Measurements from ENCODE around the gene MYO19.
"Not testable (repeated sequence)": the region's sequence is repeated elsewhere in the genome, so short reads cannot be mapped to it uniquely, and the experiment has no call there.

MYO19 gene

DNA sequence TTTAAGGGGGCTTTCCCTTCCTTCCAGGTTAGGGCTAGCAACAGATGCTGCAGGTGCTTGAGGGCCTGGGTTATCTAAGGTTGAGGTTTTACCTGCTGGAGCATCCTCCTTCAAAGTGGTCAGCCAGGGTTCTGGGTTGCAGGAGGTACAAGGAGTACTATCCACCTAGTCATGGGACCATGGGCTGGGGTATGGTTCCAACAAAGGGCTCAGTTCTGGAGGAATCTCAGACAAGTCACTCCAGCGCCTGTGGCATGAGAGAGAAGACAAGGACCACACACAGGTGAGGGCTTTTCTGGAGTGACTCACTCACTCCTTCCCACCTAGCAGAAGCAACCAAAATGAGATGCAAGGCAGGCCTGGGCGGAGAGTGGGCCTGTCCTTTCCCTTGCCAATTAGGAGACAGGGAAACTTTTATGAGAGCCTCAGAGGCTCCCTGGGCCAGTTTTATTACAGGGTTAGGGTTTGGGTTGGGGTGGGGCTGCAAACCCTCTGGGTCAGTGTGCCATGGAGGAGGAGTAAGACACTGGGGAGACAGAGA, 2.2 kb downstream of the MYO19 start:
- DNase-seq: no peak

DNA sequence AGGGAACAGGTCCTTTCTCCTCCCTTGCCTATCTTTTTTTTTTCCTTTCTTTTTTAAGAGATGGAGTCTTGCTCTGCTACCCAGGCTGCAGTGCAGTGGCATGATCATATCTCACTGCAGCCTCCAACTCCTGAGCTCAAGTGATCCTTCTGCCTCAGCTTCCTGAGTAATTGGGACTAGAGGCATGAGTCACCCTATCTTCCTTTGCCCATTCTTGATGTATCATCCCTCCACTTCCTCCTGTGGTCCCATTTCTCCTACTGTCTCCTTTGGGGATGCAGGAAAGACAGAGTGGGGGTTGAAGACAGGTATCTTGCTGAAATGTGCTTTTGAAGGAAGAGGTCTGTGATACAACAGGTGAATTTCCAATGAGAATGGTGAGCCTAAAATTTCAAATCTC, 5.5 kb downstream of the MYO19 start:
- no peak for DNase-seq

DNA sequence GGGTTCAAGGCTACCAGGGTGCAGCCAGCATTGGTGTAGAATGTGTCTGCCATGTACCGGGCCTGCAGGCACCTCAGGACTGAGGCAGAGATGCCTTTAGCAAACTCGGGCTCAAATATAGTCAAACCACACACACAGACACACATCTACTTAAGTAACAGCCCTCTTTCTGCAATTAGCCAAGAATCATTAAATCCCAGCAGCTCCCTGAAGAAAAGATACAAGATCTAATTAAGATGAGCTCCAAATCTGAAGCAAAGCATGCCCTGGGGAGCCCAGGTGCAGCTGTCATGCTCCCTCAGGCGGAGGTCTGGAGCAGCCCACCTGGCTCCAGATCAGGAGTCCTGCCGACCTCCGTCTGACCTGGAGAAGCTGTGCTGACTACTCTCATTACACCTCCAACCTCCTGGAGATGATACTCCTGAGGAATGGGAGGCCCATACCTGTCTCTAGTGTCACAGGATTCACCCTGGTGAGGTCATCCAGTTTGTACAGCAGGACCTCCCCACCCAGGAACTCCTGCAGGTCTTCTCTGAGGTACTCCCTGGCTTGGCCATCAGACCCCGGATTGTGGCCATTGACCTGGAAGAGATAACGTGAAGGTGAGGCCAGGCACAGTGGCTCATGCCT, 6.9 kb downstream of the MYO19 start:
- no peak for DNase-seq

DNA sequence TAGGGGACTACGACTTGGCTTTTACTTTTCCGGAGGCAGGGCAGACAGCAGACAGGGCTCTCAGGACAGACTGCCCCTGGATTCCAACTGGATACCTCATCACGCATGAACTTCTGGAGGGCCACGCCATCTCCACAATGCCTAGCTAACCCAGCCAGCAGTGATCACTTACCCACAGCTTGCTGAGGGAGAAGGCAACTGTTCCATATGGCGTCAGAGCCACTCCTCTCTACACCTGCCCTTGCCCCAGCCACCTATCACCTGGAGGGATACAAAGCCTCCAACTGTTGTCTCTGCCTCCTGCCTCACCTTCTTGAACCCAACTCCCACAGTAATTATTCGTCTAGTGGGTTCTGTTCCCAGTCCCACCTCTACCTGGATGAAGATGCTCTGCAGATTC, 8.8 kb downstream of the MYO19 start:
- no peak for DNase-seq

DNA sequence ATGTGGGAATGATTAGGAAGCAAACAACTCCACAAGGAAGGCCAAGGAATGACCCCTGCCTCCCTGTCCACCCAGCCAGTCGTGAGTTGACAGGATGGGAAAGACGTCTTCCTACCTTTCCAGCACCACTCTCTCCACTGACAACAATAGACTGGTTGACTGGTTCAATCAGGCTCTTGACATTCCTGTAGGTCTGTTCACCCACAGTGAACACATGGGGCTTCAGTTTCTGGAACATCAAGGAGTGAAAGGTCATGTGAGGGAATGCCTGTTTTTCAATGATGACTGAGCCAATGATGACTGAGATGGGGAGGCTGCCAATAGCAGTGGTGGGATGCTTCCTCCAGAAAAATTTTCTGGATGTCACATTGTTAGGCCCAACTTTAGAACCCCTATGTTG, 9.6 kb downstream of the MYO19 start:
- no peak for DNase-seq

DNA sequence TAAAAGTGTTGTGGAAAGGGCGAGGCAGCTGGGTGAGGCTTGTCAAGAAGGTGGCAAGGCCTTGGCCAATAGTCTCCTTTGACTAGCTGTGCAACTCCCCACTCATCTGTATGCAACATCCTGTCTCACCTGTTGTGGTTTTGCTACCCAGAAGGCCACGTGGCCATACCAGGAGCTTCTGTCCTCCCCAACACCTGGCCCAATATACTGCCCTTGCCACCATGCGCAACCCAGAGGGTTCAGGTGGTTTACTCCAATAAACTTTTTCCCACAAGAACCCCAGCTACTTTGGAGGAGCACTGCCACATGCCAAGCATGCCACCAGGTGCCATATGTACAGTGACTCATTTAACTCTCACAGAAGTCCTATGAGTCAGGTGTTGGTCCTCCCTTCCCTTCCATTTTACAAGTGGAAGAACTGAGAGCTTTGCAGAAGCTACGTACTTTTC, 10.2 kb downstream of the MYO19 start:
- no peak for DNase-seq

DNA sequence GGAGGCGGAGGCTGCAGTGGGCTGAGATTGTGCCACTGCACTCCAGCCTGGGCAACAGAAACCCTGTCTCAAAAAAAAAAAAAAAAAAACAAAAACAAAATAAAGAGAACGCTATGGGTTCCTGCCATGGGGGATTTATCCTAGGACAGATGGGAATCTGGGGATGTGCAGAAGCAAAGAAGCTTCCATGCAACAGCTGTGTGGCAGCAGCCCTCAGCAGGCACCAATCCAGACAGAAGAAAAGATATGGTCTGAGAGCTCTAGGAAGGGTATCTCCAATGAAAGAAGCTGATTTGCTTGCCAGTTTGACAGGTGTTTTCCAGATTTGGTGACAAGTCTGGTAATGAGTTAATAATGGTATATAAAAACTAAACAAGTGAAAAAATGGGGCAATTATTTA, 11.6 kb downstream of the MYO19 start:
- no peak for DNase-seq

DNA sequence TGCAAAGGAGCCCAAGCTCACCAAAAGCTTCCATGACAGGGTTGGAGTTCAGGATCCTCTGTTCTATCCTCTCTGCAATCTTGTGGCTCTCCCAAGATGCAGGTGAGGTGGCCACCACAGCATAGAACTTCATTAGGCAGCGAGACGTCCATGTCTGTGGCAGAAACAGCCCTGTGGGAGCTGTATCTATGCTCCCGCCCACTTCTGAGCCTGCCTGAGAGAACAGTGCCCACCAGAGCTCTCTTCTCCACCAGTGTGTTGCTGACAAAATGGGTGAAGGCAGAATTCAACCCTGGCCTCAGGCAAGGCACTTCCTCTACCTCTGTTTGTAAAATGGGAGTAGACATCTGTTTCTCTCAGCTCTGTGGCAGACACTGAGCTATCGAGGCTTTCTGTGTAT, 18.8 kb downstream of the MYO19 start:
- no peak for DNase-seq

DNA sequence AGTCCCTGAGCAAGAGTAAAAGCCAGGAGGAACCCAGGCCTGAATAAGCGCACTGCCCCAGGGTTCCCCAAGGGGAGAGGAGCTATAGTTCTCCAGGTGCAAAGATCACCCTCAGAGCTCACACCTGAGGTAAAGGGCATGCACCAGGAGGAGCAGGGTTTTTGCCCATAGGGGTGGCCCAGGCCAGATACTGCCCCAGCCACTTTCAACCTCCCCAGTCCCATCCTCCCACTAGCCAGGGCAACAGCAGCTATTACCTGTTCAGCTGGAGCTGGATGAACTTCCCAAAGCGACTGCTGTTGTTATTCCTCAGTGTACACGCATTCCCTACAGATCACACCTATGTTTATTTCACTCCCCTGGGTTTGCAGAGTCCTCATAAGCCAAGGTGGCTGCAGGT, 19.8 kb downstream of the MYO19 start:
- no peak for DNase-seq

DNA sequence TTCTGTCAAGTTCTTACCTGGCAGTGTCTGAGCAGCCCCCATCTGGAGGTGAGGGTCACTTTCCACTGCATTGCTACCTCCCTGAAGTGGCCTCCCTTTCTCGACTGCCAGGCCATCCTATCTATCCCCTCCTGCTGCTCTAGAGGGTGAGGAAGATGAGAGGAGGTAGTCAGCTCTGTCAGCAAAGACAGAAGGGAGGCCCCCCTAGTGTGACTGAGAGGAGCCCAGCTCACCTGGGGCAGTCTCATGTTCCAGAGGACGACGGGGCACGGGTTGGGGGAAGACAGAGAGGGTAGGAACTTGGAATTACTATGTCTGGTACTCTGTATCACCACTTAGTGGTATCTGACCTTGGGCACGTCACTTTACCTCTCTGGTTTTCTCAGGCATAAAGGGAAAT, 22.0 kb downstream of the MYO19 start:
- no peak for DNase-seq

DNA sequence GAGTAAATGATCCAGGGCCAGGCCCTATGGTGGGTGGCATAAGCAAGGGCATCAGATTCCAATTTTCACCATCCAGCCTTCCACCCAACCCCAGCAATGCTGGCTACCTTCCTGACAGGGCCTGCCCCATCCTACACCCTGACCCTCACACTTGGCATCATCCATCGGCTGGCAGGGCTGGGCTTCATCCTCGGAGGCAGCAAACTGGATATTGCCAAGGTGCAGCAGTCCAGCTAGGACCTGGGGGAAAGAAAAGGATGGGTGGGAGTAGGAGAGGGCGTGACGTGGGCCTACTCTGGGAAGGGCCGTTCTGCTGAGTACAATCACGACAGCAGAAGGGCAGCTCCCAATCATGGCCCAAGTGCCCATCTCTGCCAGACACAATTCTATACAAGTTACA, 23.5 kb downstream of the MYO19 start:
- DNase-seq: no peak

DNA sequence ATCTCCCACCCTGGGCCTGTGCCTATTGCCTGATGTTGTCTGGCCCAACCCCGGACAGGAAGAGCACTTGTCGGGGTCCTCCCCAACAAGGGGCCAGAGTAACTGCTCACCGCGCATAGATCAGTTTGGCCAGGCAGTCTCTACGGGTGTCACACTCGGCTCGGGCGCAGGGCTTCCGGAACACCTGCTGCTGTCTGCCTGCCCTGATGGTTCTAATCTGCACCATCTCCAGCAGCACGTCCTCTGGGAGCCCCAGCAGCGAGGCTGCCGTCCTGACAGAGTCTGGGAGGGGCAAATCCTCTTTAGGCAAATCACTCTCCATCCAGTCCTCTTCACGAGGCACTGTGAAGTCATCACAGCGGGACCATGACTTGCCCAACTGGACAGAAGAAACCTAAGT, 24.0 kb downstream of the MYO19 start:
- no peak for DNase-seq

DNA sequence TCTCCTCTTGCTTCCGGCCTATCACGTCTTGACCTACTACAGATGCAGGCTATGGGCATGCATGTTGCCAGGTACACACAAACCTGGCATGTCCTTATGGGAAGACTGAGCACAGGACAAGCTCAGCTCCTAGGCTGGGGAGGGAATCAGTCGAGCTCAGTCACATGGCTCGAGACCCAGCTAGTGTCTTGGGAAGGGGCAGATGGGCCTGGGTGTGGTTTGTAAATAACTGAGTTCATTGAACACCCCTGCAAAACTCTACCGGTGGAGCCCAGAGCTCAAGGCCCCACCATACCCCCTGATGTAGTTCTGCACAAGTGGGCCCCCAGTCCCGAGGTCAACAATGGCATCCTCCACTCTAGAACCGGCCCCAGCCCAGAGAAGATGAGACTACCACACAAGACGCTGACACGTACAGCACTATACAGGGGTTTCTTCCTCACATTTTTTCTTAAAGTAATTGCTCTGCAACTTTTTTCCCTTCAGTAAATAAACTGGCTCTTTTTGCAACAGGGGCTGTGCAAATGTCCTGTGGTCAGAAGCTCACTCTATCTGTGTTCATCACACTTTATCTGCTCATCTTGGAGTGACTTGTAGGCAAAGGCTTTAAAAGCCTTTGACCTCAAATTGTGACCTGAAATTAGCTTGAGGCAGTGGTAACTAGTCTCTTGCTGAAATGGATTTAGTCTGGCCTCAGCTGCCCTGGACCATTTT, 25.2 kb downstream of the MYO19 start:
- DNase-seq: no peak

DNA sequence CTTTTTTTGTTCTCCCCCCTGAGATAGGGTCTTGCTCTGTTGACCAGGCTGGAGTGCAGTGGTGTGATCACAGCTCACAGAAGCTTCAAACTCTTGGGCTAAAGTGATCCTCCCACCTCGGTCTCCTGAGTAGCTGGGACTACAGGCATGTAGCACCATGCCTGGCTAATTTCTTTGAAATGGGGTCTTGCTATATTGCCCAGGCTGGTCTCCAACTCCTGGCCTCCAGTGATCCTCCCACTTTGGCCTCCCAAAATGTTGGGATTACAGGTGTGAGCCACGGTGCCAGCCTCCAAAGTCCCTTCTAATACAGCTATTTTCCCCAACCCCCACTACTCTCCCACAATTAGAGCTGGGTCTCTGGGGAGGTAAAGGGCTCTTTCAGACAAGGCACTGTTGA, 26.2 kb downstream of the MYO19 start:
- DNase-seq: not testable (repeated sequence)

DNA sequence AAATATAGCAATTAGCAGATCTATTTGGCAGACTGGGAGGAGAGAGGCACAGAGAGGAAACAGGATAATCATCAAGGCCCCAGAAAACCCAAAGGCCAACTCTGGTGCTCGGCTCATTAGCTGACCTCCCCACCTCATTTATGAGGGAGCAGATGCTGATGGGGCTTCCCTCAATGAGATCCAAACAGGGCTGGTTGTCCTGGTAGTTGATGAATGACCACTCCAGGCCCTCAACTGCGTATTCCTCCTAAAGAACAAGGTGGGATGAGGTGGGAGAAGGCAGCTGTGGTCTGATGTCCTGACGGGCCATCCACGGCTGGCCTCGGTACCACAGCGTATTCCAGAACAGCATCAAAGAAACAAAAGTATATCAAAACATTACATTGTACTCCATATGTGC, 27.4 kb downstream of the MYO19 start:
- DNase-seq: no peak

DNA sequence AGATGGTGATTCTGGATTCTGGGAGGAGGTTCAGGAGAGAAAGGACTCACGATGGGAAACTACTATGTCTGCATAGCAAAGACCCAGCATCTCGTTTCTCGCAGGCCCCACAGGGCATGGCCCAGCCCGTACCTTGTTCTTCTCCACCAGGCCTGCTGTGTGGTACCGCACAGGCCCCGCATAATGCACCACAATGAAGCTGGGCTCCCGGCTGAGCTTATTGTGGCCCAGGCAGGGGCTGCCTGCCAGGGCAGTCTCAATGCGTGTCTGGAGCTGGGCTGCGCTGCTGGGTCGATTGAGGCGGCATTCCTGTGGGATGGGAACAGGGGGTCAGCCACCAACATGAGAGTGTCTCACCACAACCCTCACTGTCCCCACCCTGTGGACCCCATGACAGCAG, 27.8 kb downstream of the MYO19 start:
- DNase-seq: no peak

DNA sequence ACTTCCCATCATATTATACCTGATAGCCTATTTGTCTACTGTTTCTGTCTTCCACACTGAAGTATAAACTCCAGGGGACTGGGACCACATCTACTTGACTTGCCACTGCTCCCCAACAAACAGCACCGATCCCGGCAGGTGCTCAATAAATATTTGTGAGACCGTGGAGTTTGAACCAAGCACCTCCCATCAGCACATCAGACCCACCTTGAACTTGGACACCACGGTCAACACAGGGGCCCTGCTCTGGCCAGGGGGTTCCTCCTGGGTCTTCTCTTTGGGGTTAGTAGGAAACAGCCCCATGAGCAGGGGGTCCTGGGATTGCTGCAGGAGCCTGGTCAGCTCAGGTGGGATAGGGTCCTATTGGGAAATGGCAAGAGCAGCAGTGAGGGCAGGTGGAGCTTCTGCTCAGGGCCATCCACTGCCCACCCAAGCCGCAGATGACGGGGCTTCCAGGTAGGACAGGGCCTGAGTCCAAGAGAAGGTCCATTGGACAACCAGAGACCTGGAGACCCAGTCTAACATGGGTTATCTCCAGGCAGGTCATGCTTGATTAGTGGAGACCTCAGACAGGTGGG, 28.3 kb downstream of the MYO19 start:
- DNase-seq: no peak

DNA sequence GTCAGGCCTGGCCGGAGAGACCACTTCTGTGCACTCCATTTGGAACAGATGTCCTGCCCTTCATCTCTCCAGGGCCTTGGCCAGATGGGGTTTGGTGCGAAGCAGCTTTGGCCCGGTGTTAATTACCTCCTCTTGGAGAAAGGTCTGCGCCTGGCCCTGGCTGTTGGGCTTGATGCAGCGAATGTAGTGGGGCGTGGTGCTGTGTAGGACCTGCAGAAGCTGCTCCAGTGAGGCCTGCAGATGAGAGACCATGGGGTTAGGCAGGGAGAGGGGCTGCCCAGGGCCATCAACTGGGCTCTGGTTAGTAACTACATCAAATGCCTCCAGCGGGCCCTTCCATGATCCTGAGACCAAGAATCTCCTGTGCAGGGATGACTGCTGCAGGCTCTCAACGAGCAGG, 29.5 kb downstream of the MYO19 start:
- DNase-seq: no peak

DNA sequence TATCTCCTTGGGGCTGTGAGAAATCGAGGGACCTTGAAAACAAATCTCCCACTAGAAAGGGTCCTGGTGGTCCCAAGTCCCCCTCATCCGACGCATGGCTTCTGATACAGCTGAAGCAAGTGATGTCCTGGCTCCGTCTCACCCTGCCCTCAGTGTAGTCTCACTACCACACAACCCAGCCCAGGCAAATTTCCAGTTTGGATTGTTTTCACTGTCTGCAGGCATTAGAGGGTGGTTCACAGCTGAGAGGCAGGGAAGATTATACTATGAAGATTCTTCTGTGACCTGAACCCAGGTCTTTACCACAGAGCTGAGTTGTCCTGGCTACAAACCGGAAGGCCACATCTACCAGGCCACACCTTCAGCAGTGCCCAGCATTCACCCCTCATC, 30.5 kb downstream of the MYO19 start:
- no peak for DNase-seq

DNA sequence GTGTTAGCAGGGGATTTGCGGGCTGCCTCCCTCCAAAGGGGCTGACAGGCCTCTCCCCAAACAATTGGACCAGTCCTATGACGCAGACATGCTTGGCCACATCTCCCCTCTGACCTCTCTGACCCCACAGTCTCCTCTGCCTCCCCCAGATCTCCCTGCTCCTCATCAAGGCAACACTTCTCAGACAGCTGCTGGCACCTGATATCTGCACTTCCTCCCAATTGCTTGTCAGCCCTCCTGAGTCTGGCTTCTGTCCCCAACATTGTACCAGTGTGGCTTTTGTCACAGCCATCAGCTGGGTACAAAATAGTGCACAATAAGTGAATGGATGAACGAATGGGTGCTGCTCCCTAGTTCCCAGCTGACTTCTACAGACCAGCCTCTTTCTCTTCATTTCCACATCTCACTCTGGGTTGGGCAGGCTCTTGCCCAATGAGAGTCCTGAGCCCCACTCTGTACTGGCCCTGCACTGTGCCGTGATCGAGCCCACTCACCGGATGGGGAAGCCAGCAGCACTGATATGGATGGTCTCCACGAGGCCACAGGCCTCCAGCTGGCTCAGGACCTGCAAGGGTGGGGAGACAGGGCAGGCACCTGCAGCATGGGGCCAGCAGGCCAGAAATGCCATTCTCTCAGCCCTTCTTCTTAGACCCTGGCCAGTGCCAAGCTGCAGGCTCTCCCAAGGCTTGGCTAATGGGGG, 31.1 kb downstream of the MYO19 start:
- DNase-seq: no peak

DNA sequence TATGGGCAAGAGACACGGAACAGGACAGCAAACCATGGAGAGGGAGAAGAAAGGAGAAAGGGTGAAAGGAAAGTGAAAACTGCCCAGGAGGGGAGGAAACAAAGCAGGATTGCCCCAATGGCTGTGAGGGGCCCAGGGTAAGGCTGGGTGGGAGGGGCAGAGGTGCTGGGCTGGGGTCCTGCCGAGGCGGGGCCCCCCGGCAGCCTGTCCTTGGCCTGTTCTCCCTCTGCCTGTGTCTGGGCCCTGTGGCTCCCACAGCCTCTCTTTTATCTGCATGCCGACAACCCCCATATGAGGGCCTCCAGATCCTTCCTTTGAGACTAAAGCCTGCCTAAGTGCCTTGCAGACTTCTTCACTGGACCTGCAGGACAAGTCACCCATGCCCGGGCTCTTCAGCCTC, 32.7 kb downstream of the MYO19 start:
- no peak for DNase-seq

DNA sequence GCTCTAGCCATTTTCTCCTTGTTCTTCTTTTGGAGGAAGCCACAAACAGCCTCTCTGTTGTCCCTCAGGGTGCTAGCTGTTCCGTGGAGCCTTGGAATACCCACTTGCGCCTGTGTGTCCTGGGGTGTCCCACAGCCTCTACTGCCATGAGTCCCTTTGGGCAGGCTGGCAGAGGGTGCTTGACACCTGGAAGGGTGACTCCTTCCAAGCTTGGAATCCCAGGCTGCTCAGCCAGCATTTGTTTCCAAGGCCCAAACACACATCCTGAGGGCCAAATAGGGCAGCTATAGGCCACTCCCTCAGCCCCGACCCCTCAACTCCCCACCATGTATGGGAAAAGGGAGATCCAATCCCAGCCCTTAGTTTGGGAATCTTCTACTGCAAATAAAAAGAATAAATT, 33.3 kb downstream of the MYO19 start:
- no peak for DNase-seq

DNA sequence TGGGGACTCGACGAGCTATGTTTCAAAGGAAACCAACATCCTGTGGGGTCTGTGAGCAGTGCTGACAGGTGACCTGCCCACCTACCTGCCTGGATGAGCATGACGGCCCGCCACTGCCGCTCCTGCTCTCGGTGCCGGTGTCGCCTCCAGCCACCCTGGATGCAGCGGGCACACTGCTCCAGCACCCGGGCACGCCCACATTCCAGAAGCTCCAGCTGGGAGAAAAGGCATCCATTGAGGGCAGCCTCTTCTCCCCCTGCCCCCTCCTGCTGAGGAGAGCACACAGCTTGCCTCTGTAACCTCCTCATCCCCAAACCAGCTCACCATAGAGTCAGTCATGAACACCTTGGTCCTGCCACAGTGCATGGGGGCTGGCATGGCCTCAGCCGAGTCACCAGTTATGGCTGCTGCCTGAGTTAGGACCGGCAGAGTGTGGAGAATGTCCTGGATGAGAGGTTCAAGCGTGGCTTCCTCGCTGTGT, 33.9 kb downstream of the MYO19 start:
- DNase-seq: no peak

Measured in cerebellar nuclear complex (tissue), 1 donor.